OCI-LY3 (cell line): ENCODE results near the gene MCF2L2.
"Not testable (repeated sequence)": the region's sequence is repeated elsewhere in the genome, so short reads cannot be mapped to it uniquely, and the experiment has no call there.

Experiments used
- H2AFZ ChIP-seq: fragments of 200-600, 300-600 bp; shearing (Covaris generic); 2 replicates; pipeline ENCODE4 v1.6.0; 2014; ENCODE audit warnings: antibody characterized with exemption, low read depth, low read length
- H3K27ac ChIP-seq: fragments of 200-600, 300-600 bp; sonication (generic); 2 replicates; pipeline ENCODE4 v1.5.1; 2014; ENCODE audit warnings: mild to moderate bottlenecking, low read length, moderate library complexity, mixed read lengths
- H3K27me3 ChIP-seq: fragments of 200-600, 300-600 bp; sonication (generic); 2 replicates; pipeline ENCODE4 v1.6.1; 2014; ENCODE audit warnings: low read depth, low read length, mixed read lengths
- H3K36me3 ChIP-seq: fragments of 200-600, 300-600 bp; sonication (generic); replicated peaks from 2 replicates; pipeline ENCODE3; 2014; ENCODE audit warnings: low read depth, low read length, mixed read lengths
- H3K4me1 ChIP-seq: fragments of 300-600, 200-600 bp; sonication (generic); 2 replicates; pipeline ENCODE4 v1.6.1; 2014; ENCODE audit warnings: low read length, mixed read lengths
- H3K4me2 ChIP-seq: fragments of 200-600, 300-600 bp; sonication (generic); 2 replicates; pipeline ENCODE4 v1.6.1; 2014; ENCODE audit warnings: low read length, mixed read lengths
- H3K4me3 ChIP-seq: fragments of 300-600, 200-600 bp; sonication (generic); 2 replicates; pipeline ENCODE4 v1.5.1; 2014; ENCODE audit warnings: antibody characterized with exemption, mild to moderate bottlenecking, low read length, moderate library complexity
- H3K79me2 ChIP-seq: fragments of 300-600, 200-600 bp; shearing (Covaris generic); 2 replicates; pipeline ENCODE4 v1.6.1; 2014; ENCODE audit warnings: mild to moderate bottlenecking, low read length, mixed read lengths
- H3K9ac ChIP-seq: fragments of 300-600, 200-600 bp; shearing (Covaris generic); 2 replicates; pipeline ENCODE4 v1.6.0; 2014; ENCODE audit warnings: mild to moderate bottlenecking, low read length, moderate library complexity
- H3K9me3 ChIP-seq: fragments of 200-600, 300-600 bp; shearing (Covaris generic); 2 replicates; pipeline ENCODE4 v1.6.1; 2014; ENCODE audit warnings: low read length, mixed read lengths; ENCODE audit not compliant: insufficient read depth
- H4K20me1 ChIP-seq: fragments of 200-600, 300-600 bp; sonication (generic); 2 replicates; pipeline ENCODE4 v1.6.1; 2016; ENCODE audit warnings: low read length, mixed read lengths; ENCODE audit not compliant: insufficient read depth
- CTCF ChIP-seq: fragments of 200-600, 300-600 bp; sonication (generic); IDR thresholded peaks from 2 replicates; pipeline ENCODE4 v1.5.1; 2014; ENCODE audit warnings: antibody characterized with exemption, low read length, low read depth
- EZH2phosphoT487 ChIP-seq: fragments of 200-600 bp; shearing (Covaris generic); IDR thresholded peaks from 2 replicates; pipeline ENCODE4 v1.6.1; 2018; ENCODE audit warnings: antibody characterized with exemption, mixed run types, low read depth

Gene MCF2L2

GRCh38 chr3:183427196-183427875, 1.1 kb downstream of the MCF2L2 start:
- H3K9ac ChIP-seq = peak overlapping the region; percentile 63; the same call in 1 of the 2 replicates
- H3K27me3 ChIP-seq = peaks cover 21% of the 10 kb centered on the region
- no peaks in the 10 kb centered on the region for H3K9me3 ChIP-seq
- H2AFZ ChIP-seq = peak overlapping the region; percentile 62; the same call in 1 of the 2 replicates
- H3K4me3 ChIP-seq = peak overlapping the region; percentile 79
- H3K27ac ChIP-seq = no peak overlapping the region
- H4K20me1 ChIP-seq = no peaks in the 10 kb centered on the region
- H3K36me3 ChIP-seq = no peaks in the 10 kb centered on the region
- TF ChIP-seq EZH2phosphoT487 = no peak
- no peak for TF ChIP-seq CTCF
- peaks cover 11% of the 10 kb centered on the region for H3K4me1 ChIP-seq
- H3K4me2 ChIP-seq = peak overlapping the region; percentile 99
- H3K79me2 ChIP-seq = no peaks in the 10 kb centered on the region

- H3K27me3 ChIP-seq, H3K27ac ChIP-seq, H3K79me2 ChIP-seq, H3K4me2 ChIP-seq, H3K36me3 ChIP-seq, H4K20me1 ChIP-seq, H3K4me3 ChIP-seq, H3K9ac ChIP-seq, H3K4me1 ChIP-seq, H2AFZ ChIP-seq: not testable (repeated sequence)
- H3K9me3 ChIP-seq = peaks cover 18% of the 10 kb centered on the region; the same call in 1 of the 2 replicates
These were observed 9.6 kb downstream of the MCF2L2 start for GRCh38 chr3:183418807-183419206.

- no peaks in the 10 kb centered on the region for H3K79me2 ChIP-seq
- no peaks in the 10 kb centered on the region for H3K36me3 ChIP-seq
- H3K9me3 ChIP-seq = no peaks in the 10 kb centered on the region
- no peak overlapping the region for H3K4me3 ChIP-seq
- H4K20me1 ChIP-seq = no peaks in the 10 kb centered on the region
- H3K27me3 ChIP-seq = no peaks in the 10 kb centered on the region; the same call in none of the 2 replicates
- no peak overlapping the region for H2AFZ ChIP-seq
- no peak overlapping the region for H3K9ac ChIP-seq
- no peak overlapping the region for H3K27ac ChIP-seq
- H3K4me1 ChIP-seq = no peaks in the 10 kb centered on the region
- H3K4me2 ChIP-seq = no peak overlapping the region
- no peak for TF ChIP-seq EZH2phosphoT487
- TF ChIP-seq CTCF = no peak
These were observed 17.1 kb downstream of the MCF2L2 start for GRCh38 chr3:183411216-183411922.

GRCh38 chr3:183410759-183411158, 17.7 kb downstream of the MCF2L2 start:
- H3K79me2 ChIP-seq = no peaks in the 10 kb centered on the region
- no peak overlapping the region for H3K27ac ChIP-seq
- no peak overlapping the region for H3K9ac ChIP-seq
- H4K20me1 ChIP-seq = no peaks in the 10 kb centered on the region
- no peak for TF ChIP-seq EZH2phosphoT487
- TF ChIP-seq CTCF = no peak
- H3K9me3 ChIP-seq = no peaks in the 10 kb centered on the region
- no peaks in the 10 kb centered on the region for H3K4me1 ChIP-seq
- no peaks in the 10 kb centered on the region for H3K36me3 ChIP-seq
- H3K4me3 ChIP-seq = no peak overlapping the region
- no peaks in the 10 kb centered on the region; the same call in none of the 2 replicates for H3K27me3 ChIP-seq
- H3K4me2 ChIP-seq = no peak overlapping the region
- H2AFZ ChIP-seq = no peak overlapping the region
